MCF 10A (cell line): ENCODE results near the gene KRT4. TPM values are rescaled to one million over a fixed set of nuclear protein-coding genes. Genes with fewer than 3 reads are reported as not detected.

ENCODE experiments used
- BruUV-seq: library from RNA; stranded (reverse); fragments of 400-500 nt; replicated peaks from 2 replicates; lab custom pipeline; 2021; lab: Mats Ljungman, UMichigan
- CTCF ChIA-PET: fragments of 300-600 bp; sonication (Branson Sonifier 250); formaldehyde crosslinking; extraction: SDS; loops from one replicate; lab custom pipeline; 2021; ENCODE audit warnings: antibody characterized with exemption, inconsistent platforms; lab: Yijun Ruan, JAX
- POLR2A ChIA-PET: fragments of 300-600, 350-650 bp; sonication (Branson Sonifier 250); formaldehyde crosslinking; extraction: SDS; loops from one replicate; lab custom pipeline; 2020; ENCODE audit warnings: antibody characterized with exemption, inconsistent platforms; lab: Yijun Ruan, JAX
- DNase-seq: peaks from one replicate; pipeline ENCODE4 v3.0.0-alpha.2; 2018; ENCODE audit not compliant: unreplicated experiment
- H3K27ac Mint-ChIP-seq: one replicate; pipeline ENCODE4 v1.8.0; 2022; ENCODE audit warnings: mild to moderate bottlenecking, low read depth, mixed read lengths; ENCODE audit not compliant: unreplicated experiment
- H3K27me3 Mint-ChIP-seq: one replicate; pipeline ENCODE4 v1.8.0; 2022; ENCODE audit warnings: mixed read lengths; ENCODE audit not compliant: insufficient read depth, unreplicated experiment
- H3K36me3 Mint-ChIP-seq: one replicate; pipeline ENCODE4 v1.8.0; 2022; ENCODE audit warnings: mild to moderate bottlenecking, moderate library complexity, mixed read lengths; ENCODE audit not compliant: insufficient read depth, unreplicated experiment
- H3K4me1 Mint-ChIP-seq: one replicate; pipeline ENCODE4 v1.8.0; 2022; ENCODE audit warnings: mixed read lengths; ENCODE audit not compliant: insufficient read depth, unreplicated experiment
- H3K4me3 Mint-ChIP-seq: one replicate; pipeline ENCODE4 v1.8.0; 2022; ENCODE audit warnings: mild to moderate bottlenecking, moderate library complexity, mixed read lengths; ENCODE audit not compliant: unreplicated experiment
- H3K9me3 Mint-ChIP-seq: one replicate; pipeline ENCODE4 v1.8.0; 2022; ENCODE audit warnings: mixed read lengths; ENCODE audit not compliant: unreplicated experiment
- intact Hi-C: fragments of 100-400 bp; cut with micrococcal nuclease; formaldehyde crosslinking; loops from 2 replicates; pipeline ENCODE4 v1.14.1; 2022
- total RNA-seq: library from RNA; stranded (reverse); gene quantifications from 2 replicates; pipeline ENCODE4 v1.2.3, GENCODE V29; 2022
- TF ChIP-seq, protein P1 (sequence below): fragments of 200-600 bp; IDR thresholded peaks from one replicate; pipeline ENCODE4 v1.8.0; 2022; ENCODE audit warnings: antibody characterized with exemption, mild to moderate bottlenecking; ENCODE audit not compliant: unreplicated experiment

The KRT4 gene
- total RNA-seq, 1 experiment from 2014 or later, result not detected

DNA sequence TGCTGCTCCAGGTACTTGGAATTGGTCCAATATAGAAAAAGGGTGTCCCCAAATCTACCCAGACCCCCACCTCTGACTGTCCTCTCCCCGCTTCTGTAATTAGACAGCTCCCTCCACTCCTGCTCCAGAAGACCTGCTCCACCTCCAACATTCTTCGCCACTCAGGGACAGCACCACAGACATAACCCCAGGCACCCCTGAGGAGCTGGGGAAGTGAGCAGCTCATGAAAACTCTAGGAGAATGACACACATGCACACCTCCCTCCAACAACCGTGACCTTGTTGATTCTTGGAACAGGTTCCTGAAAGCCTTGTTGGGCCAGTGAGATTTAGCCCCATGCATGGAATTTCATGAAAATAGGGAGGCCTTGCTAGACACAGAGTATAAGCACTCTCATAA is 8.2 kb downstream of the KRT4 start:
- no peak overlapping the region for H3K4me3 Mint-ChIP-seq
- intact Hi-C loops, result no loop called here
- H3K4me1 Mint-ChIP-seq, result no peaks in the 10 kb centered on the region
- BruUV-seq, result no TSS peak
- H3K9me3 Mint-ChIP-seq, result no peaks in the 10 kb centered on the region
- peaks cover 51% of the 10 kb centered on the region for H3K27me3 Mint-ChIP-seq
- TF ChIP-seq, protein P1, sequence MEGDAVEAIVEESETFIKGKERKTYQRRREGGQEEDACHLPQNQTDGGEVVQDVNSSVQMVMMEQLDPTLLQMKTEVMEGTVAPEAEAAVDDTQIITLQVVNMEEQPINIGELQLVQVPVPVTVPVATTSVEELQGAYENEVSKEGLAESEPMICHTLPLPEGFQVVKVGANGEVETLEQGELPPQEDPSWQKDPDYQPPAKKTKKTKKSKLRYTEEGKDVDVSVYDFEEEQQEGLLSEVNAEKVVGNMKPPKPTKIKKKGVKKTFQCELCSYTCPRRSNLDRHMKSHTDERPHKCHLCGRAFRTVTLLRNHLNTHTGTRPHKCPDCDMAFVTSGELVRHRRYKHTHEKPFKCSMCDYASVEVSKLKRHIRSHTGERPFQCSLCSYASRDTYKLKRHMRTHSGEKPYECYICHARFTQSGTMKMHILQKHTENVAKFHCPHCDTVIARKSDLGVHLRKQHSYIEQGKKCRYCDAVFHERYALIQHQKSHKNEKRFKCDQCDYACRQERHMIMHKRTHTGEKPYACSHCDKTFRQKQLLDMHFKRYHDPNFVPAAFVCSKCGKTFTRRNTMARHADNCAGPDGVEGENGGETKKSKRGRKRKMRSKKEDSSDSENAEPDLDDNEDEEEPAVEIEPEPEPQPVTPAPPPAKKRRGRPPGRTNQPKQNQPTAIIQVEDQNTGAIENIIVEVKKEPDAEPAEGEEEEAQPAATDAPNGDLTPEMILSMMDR, result no peak
- DNase-seq, result no peak
- no peak overlapping the region for H3K27ac Mint-ChIP-seq
- POLR2A ChIA-PET, result no interaction called here
- CTCF ChIA-PET, result interaction anchor here (0.6 kb wide), 1 partner anchor 17 kb away, joined by 3 read pairs; no protein-coding TSS in a partner anchor
- H3K36me3 Mint-ChIP-seq, result no peaks in the 10 kb centered on the region

DNA sequence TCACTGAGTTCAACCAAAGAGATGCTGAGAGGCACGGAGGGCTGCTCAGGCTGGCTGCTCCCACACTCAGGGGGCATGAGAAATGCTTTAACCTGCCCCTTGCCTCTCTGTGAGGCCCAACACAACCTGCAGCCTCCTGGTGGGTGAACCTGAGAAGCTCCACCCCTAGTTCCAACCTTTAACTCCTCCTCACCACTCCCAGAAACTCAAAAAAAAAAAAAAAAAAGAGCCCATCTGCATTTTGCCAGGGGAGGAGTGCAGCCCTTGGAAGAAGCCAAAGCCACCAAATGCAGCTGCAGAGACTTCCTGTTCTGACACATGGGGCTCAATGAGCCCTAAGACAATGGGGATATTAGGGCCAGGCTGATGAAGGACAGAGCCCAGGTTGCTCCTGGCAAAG is 8.9 kb downstream of the KRT4 start:
- no peaks in the 10 kb centered on the region for H3K9me3 Mint-ChIP-seq
- ChIA-PET POLR2A (no interaction called here), CTCF (no interaction called here)
- peaks cover 48% of the 10 kb centered on the region for H3K27me3 Mint-ChIP-seq
- no peak overlapping the region for H3K4me3 Mint-ChIP-seq
- H3K36me3 Mint-ChIP-seq, result no peaks in the 10 kb centered on the region
- no peak for DNase-seq
- intact Hi-C loops, result no loop called here
- TF ChIP-seq, protein P1, result no peak
- H3K27ac Mint-ChIP-seq, result no peak overlapping the region
- H3K4me1 Mint-ChIP-seq, result peaks cover 3% of the 10 kb centered on the region
- BruUV-seq, result no TSS peak

DNA sequence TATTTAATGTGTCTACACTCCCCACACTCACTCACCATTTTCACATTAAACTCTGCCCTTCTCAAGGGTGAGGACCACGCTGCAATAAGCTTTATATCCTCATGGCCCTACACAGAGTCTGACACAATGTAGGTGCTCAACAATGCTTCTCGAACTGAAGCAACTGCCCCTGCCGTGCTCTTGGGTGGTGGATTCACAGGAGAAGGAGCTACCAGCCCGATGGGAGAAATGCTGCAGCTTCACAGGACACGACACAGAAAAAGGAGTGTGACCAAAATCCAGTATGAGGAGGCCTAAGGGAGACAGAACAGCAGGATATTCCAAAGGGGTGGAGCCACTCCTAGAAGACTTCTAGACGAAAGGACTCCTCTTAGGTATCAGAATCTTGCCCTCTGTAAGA is 11.5 kb downstream of the KRT4 start:
- Mint-ChIP-seq H3K36me3 (no peaks in the 10 kb centered on the region), H3K4me3 (no peak overlapping the region), H3K4me1 (peaks cover 21% of the 10 kb centered on the region), H3K27me3 (peaks cover 22% of the 10 kb centered on the region), H3K9me3 (no peaks in the 10 kb centered on the region), H3K27ac (no peak overlapping the region)
- ChIA-PET POLR2A (interaction anchor here (0.6 to 0.9 kb wide), 2 partner anchors 10 to 329 kb away, joined by 3 to 4 read pairs; partner anchors contain the start of gene KRT6C), CTCF (no interaction called here)
- intact Hi-C loops, result no loop called here
- no TSS peak for BruUV-seq
- TF ChIP-seq, protein P1, result no peak
- no peak for DNase-seq

DNA sequence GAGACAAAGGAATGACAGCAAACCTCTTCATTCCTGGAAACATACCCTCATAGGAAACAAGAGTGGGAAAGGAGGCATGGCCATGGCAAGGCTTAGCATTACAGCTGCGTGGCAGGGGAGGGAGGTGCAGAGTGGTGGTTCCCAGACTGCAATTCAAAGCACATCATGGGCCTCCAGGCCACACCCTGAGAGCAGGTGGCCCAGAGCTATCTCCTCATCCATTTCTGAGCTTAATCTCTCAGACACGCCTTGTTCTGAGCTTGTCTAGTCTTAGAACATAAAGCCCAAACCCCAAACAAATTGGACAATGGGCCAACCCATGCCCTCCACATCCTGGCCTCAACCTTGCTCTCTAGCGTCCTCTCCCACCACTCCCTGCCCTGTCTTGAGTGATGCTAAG is 12.1 kb downstream of the KRT4 start:
- intact Hi-C loops, result no loop called here
- Mint-ChIP-seq H3K4me3 (no peak overlapping the region), H3K27ac (no peak overlapping the region), H3K4me1 (peaks cover 21% of the 10 kb centered on the region), H3K36me3 (no peaks in the 10 kb centered on the region), H3K27me3 (peaks cover 15% of the 10 kb centered on the region), H3K9me3 (no peaks in the 10 kb centered on the region)
- ChIA-PET POLR2A (interaction anchor here (0.6 kb wide), 1 partner anchor 328 kb away, joined by 4 read pairs; the partner anchor contains the start of gene KRT6C), CTCF (interaction anchor here (0.7 kb wide), 1 partner anchor 9 kb away, joined by 3 read pairs; no protein-coding TSS in a partner anchor)
- BruUV-seq, result no TSS peak
- DNase-seq, result no peak
- TF ChIP-seq, protein P1, result no peak
